OCI-LY1 (cell line): ENCODE measurements around the gene STK38.
"Not testable (repeated sequence)": the region's sequence is repeated elsewhere in the genome, so short reads cannot be mapped to it uniquely, and the experiment has no call there.

Source experiments
- EZH2 ChIP-seq: fragments of 200-600 bp; sonication (generic), shearing (Covaris generic); IDR thresholded peaks from 2 replicates; pipeline ENCODE4 v1.8.0; 2017; ENCODE audit warnings: borderline replicate concordance, mixed run types, mild to moderate bottlenecking, antibody characterized with exemption, low read length, moderate library complexity, mixed read lengths
- TF ChIP-seq, protein P1 (sequence below): fragments of 200-600 bp; sonication (generic), shearing (Covaris generic); IDR thresholded peaks from 2 replicates; pipeline ENCODE4 v1.5.1; 2017; ENCODE audit warnings: mild to moderate bottlenecking, antibody characterized with exemption, low read length, moderate library complexity, mixed read lengths

DNA sequence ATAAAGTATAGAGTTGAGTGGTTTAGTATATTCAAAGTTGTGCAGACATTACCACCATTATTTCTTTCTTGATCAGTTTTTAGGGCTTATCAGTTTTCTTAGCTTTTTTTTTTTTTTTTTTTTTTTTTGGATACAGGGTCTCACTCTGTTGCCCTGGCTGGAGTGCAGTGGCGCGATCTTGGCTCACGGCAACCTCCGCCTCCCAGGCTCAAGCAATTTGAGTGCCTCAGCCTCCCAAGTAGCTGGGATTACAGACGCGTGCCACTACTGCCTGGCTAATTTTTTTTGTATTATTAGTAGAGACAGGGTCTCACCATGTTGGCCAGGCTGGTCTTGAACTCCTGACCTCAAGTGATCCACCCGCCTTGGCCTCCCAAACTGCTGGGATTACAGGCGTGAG is 94.4 kb downstream of the STK38 start:
- TF ChIP-seq, protein P1, sequence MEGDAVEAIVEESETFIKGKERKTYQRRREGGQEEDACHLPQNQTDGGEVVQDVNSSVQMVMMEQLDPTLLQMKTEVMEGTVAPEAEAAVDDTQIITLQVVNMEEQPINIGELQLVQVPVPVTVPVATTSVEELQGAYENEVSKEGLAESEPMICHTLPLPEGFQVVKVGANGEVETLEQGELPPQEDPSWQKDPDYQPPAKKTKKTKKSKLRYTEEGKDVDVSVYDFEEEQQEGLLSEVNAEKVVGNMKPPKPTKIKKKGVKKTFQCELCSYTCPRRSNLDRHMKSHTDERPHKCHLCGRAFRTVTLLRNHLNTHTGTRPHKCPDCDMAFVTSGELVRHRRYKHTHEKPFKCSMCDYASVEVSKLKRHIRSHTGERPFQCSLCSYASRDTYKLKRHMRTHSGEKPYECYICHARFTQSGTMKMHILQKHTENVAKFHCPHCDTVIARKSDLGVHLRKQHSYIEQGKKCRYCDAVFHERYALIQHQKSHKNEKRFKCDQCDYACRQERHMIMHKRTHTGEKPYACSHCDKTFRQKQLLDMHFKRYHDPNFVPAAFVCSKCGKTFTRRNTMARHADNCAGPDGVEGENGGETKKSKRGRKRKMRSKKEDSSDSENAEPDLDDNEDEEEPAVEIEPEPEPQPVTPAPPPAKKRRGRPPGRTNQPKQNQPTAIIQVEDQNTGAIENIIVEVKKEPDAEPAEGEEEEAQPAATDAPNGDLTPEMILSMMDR, result not testable (repeated sequence)
- not testable (repeated sequence) for TF ChIP-seq EZH2
